OCI-LY1 (cell line): ENCODE data around the gene SERPINE1.

ENCODE experiments used
- CTCF ChIP-seq: fragments of 200-600 bp; sonication (generic), shearing (Covaris generic); IDR thresholded peaks from 2 replicates; pipeline ENCODE4 v1.5.1; 2017; ENCODE audit warnings: mild to moderate bottlenecking, antibody characterized with exemption, low read length, moderate library complexity, mixed read lengths
- EZH2 ChIP-seq: fragments of 200-600 bp; sonication (generic), shearing (Covaris generic); IDR thresholded peaks from 2 replicates; pipeline ENCODE4 v1.8.0; 2017; ENCODE audit warnings: borderline replicate concordance, mixed run types, mild to moderate bottlenecking, antibody characterized with exemption, low read length, moderate library complexity, mixed read lengths

GRCh38 chr7:101104799-101105198, 22.1 kb upstream of the SERPINE1 start:
- TF ChIP-seq CTCF (no peak), EZH2 (no peak)
